HEK293T (cell line): ENCODE results near the gene MIB2.

Experiments
- BHLHE40 ChIP-seq: fragments of 450-650 bp; IDR thresholded peaks from 2 replicates; pipeline ENCODE4 v1.6.1; 2016; ENCODE audit warnings: mild to moderate bottlenecking, moderate library complexity, borderline replicate concordance
- FOXM1 ChIP-seq: fragments of 450-650 bp; IDR thresholded peaks from 2 replicates; pipeline ENCODE4 v1.6.1; 2017; ENCODE audit warnings: mild to moderate bottlenecking, borderline replicate concordance
- HDGF ChIP-seq: fragments of 450-650 bp; IDR thresholded peaks from 2 replicates; pipeline ENCODE4 v1.6.1; 2017; ENCODE audit warnings: antibody characterized with exemption, borderline replicate concordance
- NFRKB ChIP-seq: fragments of 450-650 bp; IDR thresholded peaks from 2 replicates; pipeline ENCODE4 v1.6.1; 2016; ENCODE audit warnings: mild to moderate bottlenecking, moderate library complexity
- PKNOX1 ChIP-seq: fragments of 450-650 bp; IDR thresholded peaks from 2 replicates; pipeline ENCODE4 v1.6.1; 2016
- SP1 ChIP-seq: fragments of 450-650 bp; IDR thresholded peaks from 2 replicates; pipeline ENCODE4 v1.6.1; 2017
- SUZ12 ChIP-seq: fragments of 450-650 bp; IDR thresholded peaks from 2 replicates; pipeline ENCODE4 v1.6.1; 2016; ENCODE audit warnings: mild to moderate bottlenecking
- ZNF384 ChIP-seq: fragments of 450-650 bp; IDR thresholded peaks from 2 replicates; pipeline ENCODE4 v1.6.1; 2016

DNA sequence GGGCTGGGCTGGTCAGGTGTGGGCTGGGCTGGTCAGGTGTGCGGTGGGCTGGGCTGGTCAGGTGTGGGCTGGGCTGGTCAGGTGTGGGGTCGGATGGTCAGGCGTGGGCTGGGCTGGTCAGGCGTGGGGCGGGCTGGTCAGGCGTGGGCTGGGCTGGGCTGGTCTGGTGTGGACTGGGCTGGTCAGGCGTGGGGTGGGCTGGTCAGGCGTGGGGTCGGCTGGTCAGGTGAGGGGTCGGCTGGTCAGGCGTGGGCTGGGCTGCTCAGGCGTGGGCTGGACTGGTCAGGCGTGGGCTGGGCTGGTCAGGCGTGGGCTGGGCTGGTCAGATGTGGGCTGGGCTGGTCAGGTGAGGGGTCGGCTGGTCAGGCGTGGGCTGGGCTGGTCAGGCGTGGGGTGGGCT lies 9.6 kb upstream of the MIB2 start:
- TF ChIP-seq BHLHE40 (no peak), ZNF384 (no peak), SP1 (no peak), NFRKB (no peak), FOXM1 (no peak), HDGF (no peak), PKNOX1 (no peak), SUZ12 (no peak)
